H1 (cell line): ENCODE measurements around the gene NRXN3. TPM values are rescaled to one million over a fixed set of nuclear protein-coding genes. Genes with fewer than 3 reads are reported as not detected.

Experiments used
- CTCF ChIA-PET: fragments of 300-600 bp; sonication (Branson Sonifier 250); formaldehyde crosslinking; loops from one replicate; lab custom pipeline; 2021; ENCODE audit not compliant: partially characterized antibody; lab: Charles Lee
- POLR2A ChIA-PET: fragments of 300-600 bp; sonication (Branson Sonifier 250); formaldehyde crosslinking; loops from one replicate; lab custom pipeline; 2021; ENCODE audit warnings: inconsistent platforms; ENCODE audit not compliant: partially characterized antibody; lab: Charles Lee
- DNase-seq, 2 experiments: peaks; one replicate each; pipeline versions ENCODE4 v3.0.0 to v3.0.0-alpha.2; 2010 to 2022; ENCODE audit warnings: low spot score in 2 of 2, low read depth in 1 of 2, mixed read lengths in 1 of 2
- FAIRE-seq: peaks from 2 replicates; lab custom pipeline; 2011; peaks lifted over from hg19 to GRCh38; lab: Jason Lieb, UNC
- H2AFZ ChIP-seq: 2 replicates; pipeline ENCODE4 v1.8.1; 2012; ENCODE audit warnings: low read length, inconsistent platforms
- H2AK5ac ChIP-seq: 2 replicates; pipeline ENCODE4 v1.6.1; 2013; ENCODE audit warnings: low read depth, low read length
- H2BK120ac ChIP-seq: replicated peaks from 2 replicates; pipeline ENCODE3; 2013; ENCODE audit warnings: low read depth, low read length, inconsistent platforms
- H2BK12ac ChIP-seq: 2 replicates; pipeline ENCODE4 v1.6.1; 2013; ENCODE audit warnings: low read depth, low read length
- H2BK15ac ChIP-seq: 2 replicates; pipeline ENCODE4 v1.6.1; 2013; ENCODE audit warnings: low read length
- H2BK20ac ChIP-seq: 2 replicates; pipeline ENCODE4 v1.6.1; 2013; ENCODE audit warnings: low read length
- H2BK5ac ChIP-seq: 2 replicates; pipeline ENCODE4 v1.6.1; 2013; ENCODE audit warnings: low read depth, low read length
- H3K14ac ChIP-seq: 2 replicates; pipeline ENCODE4 v1.6.1; 2013; ENCODE audit warnings: inconsistent platforms; ENCODE audit not compliant: insufficient read length
- H3K18ac ChIP-seq: 2 replicates; pipeline ENCODE4 v1.6.1; 2013; ENCODE audit warnings: low read length; ENCODE audit errors: extremely low read depth
- H3K23ac ChIP-seq: 2 replicates; pipeline ENCODE4 v1.6.1; 2013; ENCODE audit warnings: inconsistent platforms; ENCODE audit not compliant: insufficient read length
- H3K23me2 ChIP-seq: 2 replicates; pipeline ENCODE4 v1.6.1; 2013; ENCODE audit warnings: low read depth, low read length
- H3K27ac ChIP-seq: 2 replicates; pipeline ENCODE4 v1.6.1; 2011; ENCODE audit warnings: low read depth, low read length, inconsistent platforms
- H3K27me3 ChIP-seq, 4 experiments: replicated peaks in 1 of 4; 1 replicate in 1 of 4; 2 replicates in 3 of 4; pipeline versions ENCODE4 v1.6.1 to v1.8.1; 2011 to 2013; ENCODE audit warnings: low read length in 3 of 4, mild to moderate bottlenecking in 3 of 4, inconsistent platforms in 2 of 4, mixed read lengths in 2 of 4, moderate library complexity in 1 of 4; ENCODE audit not compliant: control insufficient read depth in 3 of 4, insufficient read depth in 3 of 4; ENCODE audit errors: extremely low read depth in 1 of 4
- H3K36me3 ChIP-seq, 4 experiments: 2 replicates each; pipeline versions ENCODE4 v1.6.1 to v1.8.1; 2011 to 2013; ENCODE audit warnings: mild to moderate bottlenecking in 4 of 4, low read length in 3 of 4, moderate library complexity in 2 of 4, control low read depth in 1 of 4, inconsistent platforms in 1 of 4; ENCODE audit not compliant: insufficient read depth in 4 of 4, control insufficient read depth in 2 of 4
- H3K4ac ChIP-seq: replicated peaks from 2 replicates; pipeline ENCODE3; 2013; ENCODE audit warnings: low read length, low read depth, mixed read lengths, inconsistent platforms; ENCODE audit not compliant: insufficient read length
- H3K4me1 ChIP-seq, 4 experiments: replicated peaks in 1 of 4; 1 replicate in 1 of 4; 2 replicates in 3 of 4; pipeline versions ENCODE4 v1.6.1 to v1.8.1; 2011 to 2013; ENCODE audit warnings: low read length in 3 of 4, inconsistent platforms in 2 of 4, mixed read lengths in 1 of 4; ENCODE audit not compliant: insufficient read depth in 4 of 4, control insufficient read depth in 3 of 4
- H3K4me2 ChIP-seq, 2 experiments: 2 replicates each; pipeline versions ENCODE4 v1.6.1 to v1.8.1; 2011 to 2013; ENCODE audit warnings: low read depth in 2 of 2, low read length in 2 of 2, control low read depth in 1 of 2, inconsistent platforms in 1 of 2, mild to moderate bottlenecking in 1 of 2; ENCODE audit not compliant: insufficient read depth in 1 of 2
- H3K4me3 ChIP-seq, 4 experiments: fragments of 200-600, 300-600 bp in 1 of 4; sonication (generic), shearing (Covaris generic), sonication (Bioruptor Twin) in 1 of 4; 2 replicates each; pipeline versions ENCODE4 v1.5.1 to v1.8.1; 2011 to 2016; ENCODE audit warnings: low read length in 4 of 4, low read depth in 3 of 4, control low read depth in 2 of 4, inconsistent platforms in 2 of 4, mild to moderate bottlenecking in 2 of 4, mixed read lengths in 1 of 4, moderate library complexity in 1 of 4; ENCODE audit not compliant: insufficient read depth in 2 of 4; ENCODE audit errors: extremely low read depth in 1 of 4
- H3K56ac ChIP-seq: replicated peaks from 2 replicates; pipeline ENCODE3; 2013; ENCODE audit warnings: low read depth, mild to moderate bottlenecking, mixed read lengths, low read length, inconsistent platforms; ENCODE audit not compliant: insufficient read length
- H3K79me1 ChIP-seq: 2 replicates; pipeline ENCODE4 v1.6.1; 2013; ENCODE audit warnings: low read depth, low read length, control low read depth
- H3K79me2 ChIP-seq, 2 experiments: 2 replicates each; pipeline versions ENCODE4 v1.6.1 to v1.8.1; 2012 to 2013; ENCODE audit warnings: low read length in 2 of 2, mild to moderate bottlenecking in 2 of 2, inconsistent platforms in 1 of 2; ENCODE audit not compliant: insufficient read depth in 2 of 2, control insufficient read depth in 1 of 2
- H3K9ac ChIP-seq, 4 experiments: replicated peaks in 1 of 4; 1 replicate in 1 of 4; 2 replicates in 3 of 4; pipeline versions ENCODE4 v1.6.1 to v1.8.1; 2011 to 2013; ENCODE audit warnings: low read depth in 3 of 4, low read length in 3 of 4, control low read depth in 2 of 4, mild to moderate bottlenecking in 2 of 4, moderate library complexity in 2 of 4, inconsistent platforms in 1 of 4; ENCODE audit errors: extremely low read depth in 1 of 4
- H3K9me3 ChIP-seq, 2 experiments: 2 replicates each; pipeline versions ENCODE4 v1.6.1 to v1.8.1; 2012 to 2013; ENCODE audit warnings: mild to moderate bottlenecking in 2 of 2, moderate library complexity in 2 of 2, control low read depth in 1 of 2, inconsistent platforms in 1 of 2, low read depth in 1 of 2, low read length in 1 of 2, mixed read lengths in 1 of 2; ENCODE audit not compliant: insufficient read depth in 2 of 2
- H4K20me1 ChIP-seq, 2 experiments: replicated peaks in 1 of 2; 2 replicates each; pipeline versions ENCODE3 to v1.8.1; 2011 to 2013; ENCODE audit warnings: inconsistent platforms in 2 of 2, low read length in 2 of 2, mild to moderate bottlenecking in 1 of 2; ENCODE audit not compliant: insufficient read depth in 2 of 2, control insufficient read depth in 1 of 2
- H4K5ac ChIP-seq: 2 replicates; pipeline ENCODE4 v1.6.1; 2013; ENCODE audit warnings: low read length, low read depth, mixed read lengths, inconsistent platforms; ENCODE audit not compliant: insufficient read length
- H4K8ac ChIP-seq: 2 replicates; pipeline ENCODE4 v1.8.0; 2013; ENCODE audit warnings: mild to moderate bottlenecking, moderate library complexity, low read length, inconsistent platforms; ENCODE audit not compliant: insufficient read depth; ENCODE audit errors: extremely low read depth
- H4K91ac ChIP-seq: replicated peaks from 2 replicates; pipeline ENCODE3; 2013; ENCODE audit warnings: low read length, mixed read lengths, inconsistent platforms; ENCODE audit not compliant: insufficient read length
- ASH2L ChIP-seq: fragments of 200-600, 300-600 bp; sonication (generic); IDR thresholded peaks from one replicate; pipeline ENCODE4 v1.7.1; 2017; ENCODE audit warnings: low read length
- CEBPB ChIP-seq: IDR thresholded peaks from 2 replicates; pipeline ENCODE4 v1.6.1; 2012; ENCODE audit warnings: low read depth, low read length
- RNF2 ChIP-seq: fragments of 200-900, 300-1000 bp; sonication (generic); IDR thresholded peaks from 2 replicates; pipeline ENCODE4 v1.7.1; 2016; ENCODE audit warnings: borderline replicate concordance, low read depth, mild to moderate bottlenecking, antibody characterized with exemption, low read length; ENCODE audit not compliant: poor library complexity, severe bottlenecking; ENCODE audit errors: missing control alignments
- YY1 ChIP-seq: IDR thresholded peaks from 2 replicates; pipeline ENCODE4 v1.6.1; 2011; ENCODE audit warnings: low read depth, mild to moderate bottlenecking, low read length
- WGBS, 2 experiments: shearing (Covaris generic) in 1 of 2; methylation state at CpG; one replicate each; pipeline versions ENCODE4 v1.1.6 to v1.1.7; 2013 to 2015; ENCODE audit warnings: low lambda C conversion rate in 2 of 2, mixed read lengths in 2 of 2, inconsistent platforms in 1 of 2, low coverage in 1 of 2, missing lambda C conversion rate in 1 of 2; ENCODE audit not compliant: insufficient replicate concordance in 2 of 2, insufficient coverage in 1 of 2, insufficient read length in 1 of 2; ENCODE audit errors: extremely low coverage in 1 of 2, missing lambda C conversion rate in 1 of 2; 5-methylcytosine and 5-hydroxymethylcytosine counted together
- polyA plus RNA-seq, 7 experiments: library from polyadenylated mRNA; depleted of rRNA in 3 of 7; stranded (reverse) in 5 of 7; unstranded in 2 of 7; fragments of >200 nt in 5 of 7; fragments of 200-250 nt in 2 of 7; gene quantifications; 1 replicate in 5 of 7; 2 replicates in 1 of 7; 4 replicates in 1 of 7; pipeline versions ENCODE4 v1.2.1 to v1.2.3, GENCODE V29; 2011 to 2013; ENCODE audit warnings: missing spikeins in 2 of 7, mixed read lengths in 2 of 7
- total RNA-seq: library from RNA; stranded (reverse); fragmentation: NEBNext Ultra II Directional; extraction: Animal tissue kit (Norgen Biotek cat#: 25700); gene quantifications from 2 replicates; pipeline ENCODE4 v1.2.1, GENCODE V29; 2021

The NRXN3 gene
- total and polyA plus RNA-seq, 2 of the 8 experiments (the other 6 are each of a cell fraction or from before 2014, with no cell fraction given), result 2.6 to 4.1 TPM

GRCh38 chr14:78875049-78875448 is 704.9 kb downstream of the NRXN3 start:
- Histone ChIP-seq H3K27me3 (no peaks in the 10 kb centered on the region), H2BK12ac (no peak overlapping the region), H2AK5ac (no peak overlapping the region), H3K36me3 (no peaks in the 10 kb centered on the region), H2AFZ (no peak overlapping the region), H2BK5ac (no peak overlapping the region), H4K5ac (no peak overlapping the region), H2BK20ac (no peak overlapping the region), H3K9ac (no peak overlapping the region), H4K20me1 (no peaks in the 10 kb centered on the region), H3K79me1 (no peaks in the 10 kb centered on the region), H3K27ac (no peak overlapping the region), H3K4ac (no peak overlapping the region), H3K14ac (no peak overlapping the region), H3K9me3 (no peaks in the 10 kb centered on the region), H4K8ac (no peak overlapping the region), H3K4me2 (no peak overlapping the region), H3K4me1 (peaks cover 0 to 4% (median under 1%) of the 10 kb centered on the region in 4 experiments; a peak in 2 of 7 replicates), H3K23ac (no peak overlapping the region), H2BK15ac (no peak overlapping the region), H3K4me3 (no peak overlapping the region), H3K79me2 (no peaks in the 10 kb centered on the region), H2BK120ac (no peak overlapping the region), H3K18ac (no peak overlapping the region), H3K56ac (no peak overlapping the region), H3K23me2 (no peaks in the 10 kb centered on the region), H4K91ac (no peak overlapping the region)
- no peak for FAIRE-seq
- WGBS, 2 experiments, result 68% methylated on average over 2 of the region's 2 CpGs; no CpG with 5 or more reads in 1 of the 2 experiments
- ChIA-PET CTCF (interaction anchor here (0.6 to 1.1 kb wide), 2 partner anchors 84 to 373 kb away, joined by 3 read pairs; no protein-coding TSS in a partner anchor), POLR2A (no interaction called here)
- DNase-seq, result no peak
- TF ChIP-seq RNF2, result no peak
- TF ChIP-seq YY1, result no peak
- TF ChIP-seq ASH2L, result no peak
- no peak for TF ChIP-seq CEBPB
